ENCODE data around the gene LPP. TPM values are rescaled to one million over a fixed set of nuclear protein-coding genes. Genes with fewer than 3 reads are reported as not detected.

Gene LPP
- total RNA-seq, 1 donor from 2014 or later, result 222 TPM

DNA sequence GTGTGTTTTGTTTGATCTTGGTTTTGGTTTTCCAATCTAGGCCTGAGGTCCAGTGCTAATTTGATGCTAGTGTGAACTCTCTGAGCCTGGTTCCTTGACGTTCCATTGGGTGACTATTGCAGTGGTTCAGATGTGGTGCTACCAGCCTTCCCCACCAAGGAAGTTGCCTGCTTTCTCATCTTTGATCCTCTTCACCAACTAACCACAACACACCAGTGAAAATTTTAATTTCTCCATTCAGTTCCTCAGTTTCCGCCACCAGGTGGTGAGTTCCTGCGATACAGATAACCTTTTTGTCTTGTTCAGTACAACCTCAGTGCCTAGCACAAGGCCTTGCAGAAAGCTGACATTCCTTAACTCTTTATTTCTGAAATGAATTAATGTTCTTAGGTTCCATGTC lies 680.4 kb downstream of the LPP start:
- Mint-ChIP-seq H3K27ac (ENCODE audit: unreplicated experiment) (no peak overlapping the region), H3K36me3 (ENCODE audit: low read depth, unreplicated experiment) (peaks cover 8% of the 10 kb centered on the region), H3K4me1 (ENCODE audit: low read depth, unreplicated experiment) (no peaks in the 10 kb centered on the region), H3K4me3 (ENCODE audit: unreplicated experiment) (no peak overlapping the region), H3K27me3 (ENCODE audit: low read depth, unreplicated experiment) (no peaks in the 10 kb centered on the region), H3K9me3 (ENCODE audit: unreplicated experiment) (no peaks in the 10 kb centered on the region)
- H3K27me3 ChIP-seq (ENCODE audit: insufficient read depth, low read length), result no peaks in the 10 kb centered on the region
- no peaks in the 10 kb centered on the region for H3K36me3 ChIP-seq (ENCODE audit: insufficient read depth, low read length)
- no peak overlapping the region for H3K4me2 ChIP-seq (ENCODE audit: low read length)
- no peak overlapping the region for H3K27ac ChIP-seq (ENCODE audit: low read depth, low read length)
- no peaks in the 10 kb centered on the region for H3K9me3 ChIP-seq (ENCODE audit: insufficient read depth, low read depth, low read length)
- H3K4me3 ChIP-seq (ENCODE audit: insufficient read depth, low read depth, low read length), result no peak overlapping the region
- H3K4me1 ChIP-seq (ENCODE audit: insufficient read depth, low read length), result no peaks in the 10 kb centered on the region
- peaks cover 3% of the 10 kb centered on the region for H3K79me2 ChIP-seq (ENCODE audit: insufficient read depth, low read length)
- peaks cover 30% of the 10 kb centered on the region for H4K20me1 ChIP-seq (ENCODE audit: insufficient read depth, low read length)
- no peak overlapping the region for H2AFZ ChIP-seq (ENCODE audit: low read depth, low read length)
- FAIRE-seq, result no peak
- DNase-seq (ENCODE audit: low read depth), result no peak
- H3K9ac ChIP-seq (ENCODE audit: low read length), result no peak overlapping the region
- TF ChIP-seq EZH2 (IDR thresholded peaks at IDR 0.05; ENCODE audit: insufficient read depth, low read length), result no peak
- TF ChIP-seq, protein P1, sequence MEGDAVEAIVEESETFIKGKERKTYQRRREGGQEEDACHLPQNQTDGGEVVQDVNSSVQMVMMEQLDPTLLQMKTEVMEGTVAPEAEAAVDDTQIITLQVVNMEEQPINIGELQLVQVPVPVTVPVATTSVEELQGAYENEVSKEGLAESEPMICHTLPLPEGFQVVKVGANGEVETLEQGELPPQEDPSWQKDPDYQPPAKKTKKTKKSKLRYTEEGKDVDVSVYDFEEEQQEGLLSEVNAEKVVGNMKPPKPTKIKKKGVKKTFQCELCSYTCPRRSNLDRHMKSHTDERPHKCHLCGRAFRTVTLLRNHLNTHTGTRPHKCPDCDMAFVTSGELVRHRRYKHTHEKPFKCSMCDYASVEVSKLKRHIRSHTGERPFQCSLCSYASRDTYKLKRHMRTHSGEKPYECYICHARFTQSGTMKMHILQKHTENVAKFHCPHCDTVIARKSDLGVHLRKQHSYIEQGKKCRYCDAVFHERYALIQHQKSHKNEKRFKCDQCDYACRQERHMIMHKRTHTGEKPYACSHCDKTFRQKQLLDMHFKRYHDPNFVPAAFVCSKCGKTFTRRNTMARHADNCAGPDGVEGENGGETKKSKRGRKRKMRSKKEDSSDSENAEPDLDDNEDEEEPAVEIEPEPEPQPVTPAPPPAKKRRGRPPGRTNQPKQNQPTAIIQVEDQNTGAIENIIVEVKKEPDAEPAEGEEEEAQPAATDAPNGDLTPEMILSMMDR (IDR thresholded peaks at IDR 0.05; ENCODE audit: insufficient read depth, low read depth, low read length), result no peak

DNA sequence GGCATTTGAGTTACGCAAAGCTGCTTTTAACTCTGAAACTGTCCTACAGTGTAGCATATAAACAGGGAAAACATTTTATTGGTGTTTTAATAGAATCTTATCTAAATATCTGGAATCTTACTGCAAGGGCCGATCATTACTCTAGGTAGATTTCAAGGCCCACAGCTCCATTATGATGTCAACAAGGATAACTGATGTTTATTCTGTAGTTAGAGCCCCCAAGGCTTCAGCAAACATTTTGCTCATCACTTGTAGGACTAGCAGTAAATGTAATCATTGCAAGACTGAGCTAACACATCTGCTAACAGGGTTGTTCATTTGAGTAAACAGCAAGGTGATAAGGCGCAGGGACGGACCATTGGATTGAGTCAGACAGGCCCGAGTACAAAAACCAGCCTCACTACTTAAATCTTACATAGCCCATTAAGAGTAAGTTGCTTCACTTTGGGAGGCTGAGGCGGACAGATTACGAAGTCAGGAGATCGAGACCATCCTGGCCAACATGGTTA lies 685.3 kb downstream of the LPP start:
- Histone ChIP-seq H3K9me3 (ENCODE audit: insufficient read depth, low read depth, low read length) (no peaks in the 10 kb centered on the region), H3K4me1 (ENCODE audit: insufficient read depth, low read length) (no peaks in the 10 kb centered on the region), H3K27ac (ENCODE audit: low read depth, low read length) (no peak overlapping the region), H4K20me1 (ENCODE audit: insufficient read depth, low read length) (peaks cover 23% of the 10 kb centered on the region), H3K27me3 (ENCODE audit: insufficient read depth, low read length) (no peaks in the 10 kb centered on the region), H3K36me3 (ENCODE audit: insufficient read depth, low read length) (no peaks in the 10 kb centered on the region), H3K4me3 (ENCODE audit: insufficient read depth, low read depth, low read length) (no peak overlapping the region), H3K9ac (ENCODE audit: low read length) (no peak overlapping the region), H3K4me2 (ENCODE audit: low read length) (no peak overlapping the region), H2AFZ (ENCODE audit: low read depth, low read length) (no peak overlapping the region), H3K79me2 (ENCODE audit: insufficient read depth, low read length) (peaks cover 3% of the 10 kb centered on the region)
- DNase-seq (ENCODE audit: low read depth) (no peak), FAIRE-seq (no peak)
- Mint-ChIP-seq H3K27me3 (ENCODE audit: low read depth, unreplicated experiment) (no peaks in the 10 kb centered on the region), H3K36me3 (ENCODE audit: low read depth, unreplicated experiment) (peaks cover 13% of the 10 kb centered on the region), H3K9me3 (ENCODE audit: unreplicated experiment) (peaks cover 2% of the 10 kb centered on the region), H3K27ac (ENCODE audit: unreplicated experiment) (no peak overlapping the region), H3K4me3 (ENCODE audit: unreplicated experiment) (no peak overlapping the region), H3K4me1 (ENCODE audit: low read depth, unreplicated experiment) (no peaks in the 10 kb centered on the region)
- TF ChIP-seq EZH2 (IDR thresholded peaks at IDR 0.05; ENCODE audit: insufficient read depth, low read length), result no peak
- TF ChIP-seq, protein P1 (IDR thresholded peaks at IDR 0.05; ENCODE audit: insufficient read depth, low read depth, low read length), result no peak

DNA sequence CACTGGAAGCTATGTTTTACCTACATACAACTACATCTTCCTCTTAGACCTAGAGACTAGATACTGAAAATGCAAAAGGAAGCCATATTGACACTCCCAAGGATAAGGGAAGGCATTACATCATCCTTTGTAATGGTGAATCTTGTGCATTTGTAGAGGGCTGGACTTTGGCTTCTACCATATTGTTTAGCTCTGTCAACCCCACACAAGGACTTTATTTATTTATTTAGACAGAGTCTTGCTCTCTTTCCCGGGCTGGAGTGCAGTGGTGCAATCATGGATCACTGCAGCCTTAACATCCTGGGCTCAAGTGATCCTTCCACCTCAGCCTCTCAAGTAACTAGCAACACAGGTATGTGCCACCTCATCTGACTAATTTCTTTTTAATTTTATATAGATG lies 686.3 kb downstream of the LPP start:
- Histone ChIP-seq H3K4me2 (ENCODE audit: low read length) (no peak overlapping the region), H3K4me3 (ENCODE audit: insufficient read depth, low read depth, low read length) (no peak overlapping the region), H3K27me3 (ENCODE audit: insufficient read depth, low read length) (no peaks in the 10 kb centered on the region), H4K20me1 (ENCODE audit: insufficient read depth, low read length) (peaks cover 22% of the 10 kb centered on the region), H3K27ac (ENCODE audit: low read depth, low read length) (no peak overlapping the region), H3K9ac (ENCODE audit: low read length) (no peak overlapping the region), H3K9me3 (ENCODE audit: insufficient read depth, low read depth, low read length) (no peaks in the 10 kb centered on the region), H2AFZ (ENCODE audit: low read depth, low read length) (no peak overlapping the region), H3K36me3 (ENCODE audit: insufficient read depth, low read length) (no peaks in the 10 kb centered on the region), H3K79me2 (ENCODE audit: insufficient read depth, low read length) (peaks cover 3% of the 10 kb centered on the region), H3K4me1 (ENCODE audit: insufficient read depth, low read length) (no peaks in the 10 kb centered on the region)
- no peak for TF ChIP-seq EZH2 (IDR thresholded peaks at IDR 0.05; ENCODE audit: insufficient read depth, low read length)
- TF ChIP-seq, protein P1 (IDR thresholded peaks at IDR 0.05; ENCODE audit: insufficient read depth, low read depth, low read length), result no peak
- Mint-ChIP-seq H3K9me3 (ENCODE audit: unreplicated experiment) (peaks cover 2% of the 10 kb centered on the region), H3K4me3 (ENCODE audit: unreplicated experiment) (no peak overlapping the region), H3K4me1 (ENCODE audit: low read depth, unreplicated experiment) (no peaks in the 10 kb centered on the region), H3K27me3 (ENCODE audit: low read depth, unreplicated experiment) (no peaks in the 10 kb centered on the region), H3K27ac (ENCODE audit: unreplicated experiment) (no peak overlapping the region), H3K36me3 (ENCODE audit: low read depth, unreplicated experiment) (peaks cover 11% of the 10 kb centered on the region)
- DNase-seq (ENCODE audit: low read depth) (no peak), FAIRE-seq (no peak)
